IPS-NIHi7 (cell line): ENCODE results near the gene NR6A1.
"Not testable (repeated sequence)": the region's sequence is repeated elsewhere in the genome, so short reads cannot be mapped to it uniquely, and the experiment has no call there.

Experiments
- DNase-seq: peaks from one replicate; pipeline ENCODE4 v3.0.0; 2012; ENCODE audit warnings: mixed read lengths; ENCODE audit errors: extremely low spot score

Gene NR6A1

DNA sequence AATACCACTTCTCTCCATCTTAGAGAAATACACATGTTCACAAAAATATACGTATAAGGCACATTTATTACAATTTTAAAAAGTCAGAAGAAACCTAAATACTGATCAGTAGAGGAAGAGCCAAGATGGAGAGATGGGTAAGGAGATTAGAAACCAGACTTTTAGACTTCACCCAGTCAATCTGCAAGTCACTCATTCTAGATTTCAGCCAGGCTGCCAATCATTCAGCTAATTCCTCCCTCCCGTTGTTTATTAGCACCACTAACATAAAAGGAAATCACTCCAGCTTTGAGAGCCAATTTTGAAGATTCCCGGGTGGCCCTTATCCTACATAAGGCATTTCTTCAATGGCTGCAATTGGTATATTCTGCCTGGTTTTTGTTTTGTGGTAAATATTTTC lies 154.2 kb downstream of the NR6A1 start:
- no peak for DNase-seq

DNA sequence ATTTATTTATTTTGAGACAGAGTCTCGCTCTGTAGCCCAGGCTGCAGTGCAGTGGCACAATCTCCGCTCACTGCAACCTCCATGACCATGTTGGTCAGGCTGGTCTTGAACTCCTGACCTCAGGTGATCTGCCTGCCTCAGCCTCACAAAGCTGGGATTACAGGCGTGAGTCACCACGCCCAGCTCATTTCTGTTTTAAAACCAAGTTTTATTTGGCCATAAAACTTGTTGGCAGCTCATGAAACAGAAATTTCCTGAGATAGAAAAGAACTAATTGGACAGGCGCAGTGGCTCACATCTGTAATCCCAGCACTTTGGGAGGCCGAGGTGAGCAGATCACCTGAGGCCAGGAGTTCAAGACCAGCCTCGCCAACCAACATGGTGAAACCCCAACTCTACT lies 155.3 kb downstream of the NR6A1 start:
- DNase-seq: not testable (repeated sequence)

DNA sequence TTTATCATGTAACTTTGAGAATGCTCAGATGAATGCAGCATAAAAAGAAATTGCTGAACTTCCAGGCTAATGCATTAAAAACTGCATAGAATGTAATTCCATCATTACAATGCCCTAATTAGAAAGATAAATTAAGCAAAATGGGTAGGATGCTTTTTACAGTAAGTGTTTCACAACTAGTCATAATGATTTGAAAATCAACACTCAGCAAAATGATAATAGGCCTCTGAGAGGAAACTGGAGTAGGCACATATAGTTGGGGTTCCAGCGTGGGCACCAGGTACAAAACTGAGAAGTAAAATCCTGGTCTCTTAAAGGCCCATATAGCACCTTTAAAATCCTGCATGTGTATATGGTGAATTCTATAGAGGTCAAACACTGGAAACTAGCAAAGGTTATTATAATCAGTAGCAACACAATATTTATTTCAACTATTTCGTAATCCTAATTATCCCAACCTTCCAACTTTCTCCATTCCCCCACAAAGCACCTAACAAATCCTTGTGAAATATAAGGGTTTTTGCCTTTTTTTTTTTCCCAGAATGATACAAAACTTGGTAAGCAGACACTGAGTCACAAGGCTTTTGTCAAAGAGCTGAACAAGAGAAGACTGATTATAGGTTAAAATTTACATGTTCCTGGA lies 155.9 kb downstream of the NR6A1 start:
- DNase-seq: no peak

DNA sequence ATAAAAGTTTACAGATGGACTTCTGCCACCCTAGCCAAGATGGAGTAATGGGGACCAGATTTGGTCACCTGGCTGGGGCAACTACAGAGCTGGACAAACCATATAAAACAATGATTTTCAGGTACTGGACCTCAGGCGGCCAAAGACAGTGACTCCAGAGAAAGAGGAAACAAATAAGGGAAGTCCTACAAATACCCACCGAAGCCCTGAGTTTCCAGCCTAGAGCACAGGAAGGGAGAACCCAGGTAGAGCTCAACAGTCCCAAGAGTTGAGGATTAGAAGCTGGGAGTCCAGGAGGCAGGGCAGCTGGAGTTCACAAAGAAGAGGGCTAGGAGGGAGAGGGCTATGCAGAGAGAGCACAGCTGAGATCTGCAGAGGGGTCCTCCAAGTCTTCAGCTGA lies 157.3 kb downstream of the NR6A1 start:
- no peak for DNase-seq

DNA sequence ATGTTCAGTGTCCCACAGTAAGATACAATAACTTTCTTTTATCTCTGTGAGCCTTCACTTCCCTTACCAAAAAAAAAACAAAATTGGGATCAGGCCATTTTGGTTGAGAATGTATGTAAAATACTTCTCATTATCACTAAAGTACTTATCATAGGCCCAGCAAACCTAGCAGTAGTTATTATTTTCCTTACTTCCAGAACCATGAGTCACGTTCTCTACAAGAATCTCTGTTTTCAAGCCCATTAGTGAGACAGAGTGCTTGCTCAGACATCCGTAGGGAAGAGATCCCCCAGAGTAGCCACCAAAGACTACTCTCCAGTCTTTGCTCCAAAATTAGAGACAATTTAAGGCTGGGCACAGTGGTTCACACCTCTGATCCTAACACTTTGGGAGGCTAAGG lies 160.0 kb downstream of the NR6A1 start:
- no peak for DNase-seq

DNA sequence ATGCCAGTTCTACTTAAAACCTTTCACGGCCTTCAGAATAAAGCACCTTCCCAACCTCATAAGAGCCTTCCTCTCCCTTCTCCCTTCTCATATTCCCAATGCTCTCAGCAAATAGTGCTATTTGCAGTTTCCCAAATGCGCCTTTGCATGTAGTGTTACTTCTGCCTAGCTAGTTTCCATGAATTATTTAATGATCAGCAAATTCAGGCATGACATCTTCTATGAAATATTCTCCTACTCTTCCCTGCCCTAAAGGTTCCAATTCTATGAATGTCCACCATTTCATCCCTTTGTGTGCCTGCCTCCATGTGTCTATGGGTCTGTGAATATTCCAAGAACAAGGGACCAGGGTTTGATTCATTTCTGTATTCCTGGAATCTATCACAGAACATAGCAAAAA lies 165.1 kb downstream of the NR6A1 start:
- no peak for DNase-seq

DNA sequence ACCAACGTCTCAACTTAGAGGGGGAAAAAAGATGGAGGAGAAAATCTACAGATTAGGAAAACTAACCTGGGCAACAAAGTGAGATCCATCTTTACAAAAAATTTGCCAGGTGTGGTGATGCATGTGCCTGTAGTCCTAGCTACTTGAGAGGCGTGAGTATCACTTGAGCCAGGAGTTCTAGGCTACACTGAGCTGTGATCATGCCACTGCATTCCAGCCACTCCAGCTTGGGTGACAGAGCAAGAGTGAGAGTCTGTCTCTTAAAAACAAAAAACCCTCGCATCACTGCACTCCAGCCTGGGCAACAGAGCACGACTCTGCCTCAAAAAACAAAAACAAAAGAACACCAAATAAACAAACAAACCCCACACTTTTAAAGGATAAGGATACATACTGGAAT lies 165.9 kb downstream of the NR6A1 start:
- DNase-seq: no peak

DNA sequence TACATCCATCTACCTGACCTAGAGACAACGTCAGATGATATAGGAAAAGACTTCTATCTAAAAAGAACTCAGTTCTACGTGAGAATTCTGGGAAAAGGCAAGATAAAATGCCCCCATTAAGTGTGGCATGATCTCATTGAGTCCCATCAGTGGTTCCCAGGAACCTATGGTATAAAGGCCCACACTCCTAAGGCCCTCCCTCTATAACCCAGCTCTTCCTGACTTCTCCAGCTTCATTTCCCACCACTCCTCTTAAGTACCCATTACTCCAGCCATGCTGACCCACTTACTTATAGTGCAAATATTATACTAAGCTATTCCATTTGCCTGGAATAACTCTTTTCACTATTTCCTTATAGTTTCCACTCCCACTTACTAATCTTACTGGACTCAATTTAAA lies 168.5 kb downstream of the NR6A1 start:
- no peak for DNase-seq

DNA sequence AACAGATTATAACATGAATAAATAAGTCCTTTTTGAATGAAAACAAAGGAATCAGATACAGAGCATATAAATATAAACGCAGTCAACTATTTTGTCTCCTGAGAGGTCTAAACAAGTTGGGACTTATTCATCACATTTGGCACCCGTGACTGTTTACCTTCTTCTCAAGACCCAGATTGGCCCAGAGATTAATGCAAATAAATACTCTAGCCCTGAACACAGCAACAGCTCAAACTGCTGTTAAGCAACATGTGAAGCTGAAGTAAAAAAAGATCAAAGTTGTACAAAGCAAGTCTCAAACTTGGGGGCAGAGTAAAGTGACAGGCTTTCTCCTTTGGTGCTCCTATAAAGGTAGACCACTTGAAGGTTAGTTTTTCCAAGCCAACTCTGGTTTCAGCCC lies 168.9 kb downstream of the NR6A1 start:
- no peak for DNase-seq

DNA sequence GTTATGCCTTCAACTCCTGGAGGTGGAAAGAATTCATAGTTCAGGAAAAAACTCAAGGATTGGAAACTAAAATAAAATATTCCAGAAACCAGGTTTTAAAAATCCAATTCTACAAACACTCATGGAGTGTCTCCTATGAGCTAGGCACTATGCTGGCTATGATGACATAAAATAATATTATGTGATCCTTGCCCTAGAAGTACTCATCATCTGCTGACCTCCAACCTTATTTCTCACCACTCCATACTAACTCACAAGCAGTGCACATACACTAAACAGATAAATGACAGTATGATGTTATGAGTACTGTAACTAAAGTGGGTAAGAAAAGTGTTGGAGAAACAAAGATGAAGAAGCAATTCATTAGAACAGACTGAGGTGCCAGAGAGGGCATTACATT lies 170.7 kb downstream of the NR6A1 start:
- DNase-seq: no peak

DNA sequence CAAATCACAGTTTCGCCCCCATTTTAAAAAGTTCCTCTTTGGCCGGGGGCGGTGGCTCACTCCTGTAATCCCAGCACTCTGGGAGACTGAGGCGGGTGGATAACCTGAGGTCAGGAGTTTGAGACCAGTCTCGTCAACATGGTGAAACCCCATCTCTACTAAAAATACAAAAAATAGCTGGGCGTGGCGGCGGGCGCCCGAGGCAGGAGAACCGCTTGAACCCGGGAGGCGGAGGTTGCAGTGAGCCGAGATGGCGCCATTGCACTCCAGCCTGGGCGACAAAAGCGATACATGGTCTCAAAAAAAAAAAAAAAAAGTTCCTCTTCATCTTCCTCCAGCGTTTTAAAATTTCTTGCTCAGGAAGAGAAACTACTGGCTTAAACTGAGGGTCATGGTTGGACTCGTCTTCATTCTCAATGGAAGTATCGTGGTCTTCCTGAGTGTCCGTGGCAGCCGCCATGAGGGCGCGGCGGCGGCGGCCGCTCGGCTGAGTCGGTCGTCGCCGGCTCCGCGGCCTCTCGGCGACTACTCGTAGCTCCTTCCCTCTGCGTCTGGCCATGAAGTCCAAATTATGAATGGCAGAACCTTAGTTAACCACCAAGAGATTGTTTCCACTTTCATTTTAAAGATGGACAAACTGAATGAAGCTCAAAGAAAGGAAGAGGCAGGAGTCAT lies 171.9 kb downstream of the NR6A1 start:
- no peak for DNase-seq

DNA sequence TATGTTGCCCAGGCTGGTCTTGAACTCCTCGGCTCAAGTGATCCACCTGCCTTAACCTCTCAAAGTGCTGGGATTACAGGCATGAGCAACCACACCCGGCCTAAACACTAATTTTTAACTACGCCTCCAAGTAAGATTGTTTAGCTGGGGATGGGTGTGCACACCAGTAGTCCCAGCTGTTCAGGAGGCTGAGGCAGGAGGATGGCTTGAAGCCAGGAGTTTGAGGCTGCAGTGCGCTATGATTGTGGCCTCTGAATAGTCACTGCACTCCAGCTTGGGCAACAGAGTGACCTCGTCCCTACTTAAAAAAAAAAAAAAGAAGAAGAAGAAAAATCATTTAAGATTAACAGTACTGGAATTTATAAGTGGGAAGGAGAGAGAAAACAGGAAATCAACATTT lies 173.1 kb downstream of the NR6A1 start:
- no peak for DNase-seq

DNA sequence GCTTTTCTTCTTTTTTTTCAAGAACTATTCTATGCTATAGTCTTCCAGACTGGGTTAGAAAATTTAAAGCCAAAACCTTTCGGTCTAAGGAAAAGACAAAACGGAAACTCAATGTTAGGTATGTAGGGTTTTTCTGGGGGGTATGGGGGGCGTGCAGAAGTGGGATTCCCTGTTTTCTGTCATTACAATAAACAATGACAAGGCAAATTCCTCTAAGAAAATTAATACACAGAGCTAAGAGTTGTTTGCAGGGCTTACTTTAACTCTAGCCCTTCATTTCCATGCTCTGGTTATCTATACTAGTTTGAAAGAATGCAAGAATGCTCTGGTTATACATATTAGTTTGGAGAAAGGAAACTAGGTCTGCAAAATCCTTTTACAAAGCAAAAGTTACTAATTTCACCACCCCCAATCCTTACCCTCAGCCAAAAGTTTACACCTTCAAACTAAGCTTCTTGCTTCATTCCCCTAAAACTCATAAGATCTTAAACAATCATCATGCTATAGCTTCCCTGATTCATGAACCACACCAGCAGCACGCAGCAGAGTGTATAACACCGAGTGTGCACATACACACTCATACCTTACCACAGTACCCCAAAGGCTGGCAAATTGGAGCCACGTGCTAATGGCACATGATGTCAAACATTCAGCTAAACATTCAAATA lies 174.8 kb downstream of the NR6A1 start:
- no peak for DNase-seq

DNA sequence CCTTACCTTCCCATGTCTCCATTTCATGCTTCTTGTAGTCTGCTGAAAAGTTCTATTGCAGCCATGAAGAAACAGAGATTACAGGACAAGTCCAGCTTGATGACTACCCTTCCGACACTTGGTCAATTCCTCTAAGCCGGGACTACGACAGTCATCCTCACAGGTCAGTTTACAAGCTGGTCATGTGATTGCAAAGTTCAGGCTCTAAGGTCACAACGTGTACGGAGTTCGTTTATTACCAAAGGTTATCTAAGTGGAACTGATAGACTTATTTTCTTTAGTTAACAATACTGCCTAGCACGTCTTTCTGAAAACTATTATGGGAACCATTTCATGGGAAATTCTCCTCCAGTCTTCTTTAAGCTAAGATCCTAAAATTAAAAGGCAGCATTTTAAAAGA lies 175.4 kb downstream of the NR6A1 start:
- no peak for DNase-seq

DNA sequence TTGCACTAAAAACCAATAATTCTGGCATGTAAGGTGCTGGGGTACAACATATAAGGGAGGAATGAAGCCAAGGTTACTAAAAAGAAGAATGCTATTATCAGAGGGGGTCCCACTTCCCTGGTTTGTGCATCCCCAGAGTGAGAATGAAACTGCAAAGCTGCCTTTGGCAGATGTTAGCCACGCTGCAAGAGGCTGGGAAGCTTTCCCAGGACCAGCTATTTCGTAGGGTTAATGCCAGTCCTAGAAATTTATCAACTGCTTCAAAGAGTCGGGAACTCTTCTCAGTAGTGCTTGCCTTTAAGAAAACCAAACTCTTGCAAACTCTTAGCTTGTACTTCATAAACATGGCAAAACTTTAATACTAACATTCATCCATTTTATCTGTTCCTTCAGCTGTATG lies 176.4 kb downstream of the NR6A1 start:
- DNase-seq: no peak

DNA sequence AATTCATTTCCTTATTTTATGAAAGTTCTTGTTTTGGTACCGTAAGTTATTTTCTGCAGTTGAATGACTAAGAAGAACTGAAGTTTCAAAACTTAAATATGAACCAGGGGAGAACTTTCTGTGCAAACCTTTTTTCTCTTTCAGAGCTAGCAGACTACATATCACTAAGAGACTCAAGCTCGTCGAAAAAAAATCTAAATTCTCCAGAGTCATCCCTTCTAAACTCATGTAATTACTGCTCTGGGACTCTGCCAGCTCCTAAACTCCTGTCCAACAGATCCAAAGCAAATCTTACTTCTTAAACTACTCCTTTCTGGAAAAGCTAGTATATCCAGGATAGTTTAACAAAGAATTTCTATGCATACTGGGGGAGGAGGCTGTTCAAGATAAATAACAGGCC lies 176.9 kb downstream of the NR6A1 start:
- no peak for DNase-seq

DNA sequence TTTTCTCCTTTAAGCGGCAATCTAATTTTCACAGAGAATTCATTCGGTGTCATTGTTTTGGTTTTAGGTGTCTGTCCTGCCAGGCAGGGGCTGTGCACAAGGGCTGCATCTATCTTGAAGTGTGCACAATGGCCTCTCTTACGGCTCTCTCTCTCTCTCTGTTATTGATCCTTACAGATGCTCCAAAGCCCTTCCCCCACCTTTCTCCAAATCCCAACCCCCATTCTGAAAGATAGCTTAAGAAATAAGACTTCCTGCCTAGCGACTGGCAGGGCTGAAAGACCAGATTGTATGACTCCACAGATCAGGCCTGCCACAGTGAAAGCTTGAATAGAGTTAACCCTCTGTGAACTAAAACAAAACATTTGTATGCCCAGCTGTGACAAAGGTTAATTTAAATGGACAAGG lies 177.5 kb downstream of the NR6A1 start:
- DNase-seq: peak; percentile 77

DNA sequence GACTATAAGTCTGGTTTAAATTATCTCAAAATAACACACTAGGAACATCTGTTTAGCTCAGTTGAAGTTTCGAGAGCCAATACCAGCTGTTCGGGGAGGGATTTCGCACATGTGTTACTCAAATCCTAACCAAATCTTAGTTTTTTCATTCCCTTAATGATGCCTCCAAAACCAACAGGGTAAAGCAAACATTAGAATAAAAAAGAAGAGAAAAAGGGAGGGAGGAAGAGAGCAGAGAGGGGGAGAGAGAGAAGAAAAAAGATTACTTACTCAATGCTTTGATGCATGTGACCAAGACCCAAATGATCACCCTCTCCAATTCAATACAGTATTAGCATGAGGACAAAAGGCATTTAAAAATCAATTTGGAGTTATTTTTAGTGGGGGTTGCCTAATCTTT lies 177.9 kb downstream of the NR6A1 start:
- DNase-seq: no peak

DNA sequence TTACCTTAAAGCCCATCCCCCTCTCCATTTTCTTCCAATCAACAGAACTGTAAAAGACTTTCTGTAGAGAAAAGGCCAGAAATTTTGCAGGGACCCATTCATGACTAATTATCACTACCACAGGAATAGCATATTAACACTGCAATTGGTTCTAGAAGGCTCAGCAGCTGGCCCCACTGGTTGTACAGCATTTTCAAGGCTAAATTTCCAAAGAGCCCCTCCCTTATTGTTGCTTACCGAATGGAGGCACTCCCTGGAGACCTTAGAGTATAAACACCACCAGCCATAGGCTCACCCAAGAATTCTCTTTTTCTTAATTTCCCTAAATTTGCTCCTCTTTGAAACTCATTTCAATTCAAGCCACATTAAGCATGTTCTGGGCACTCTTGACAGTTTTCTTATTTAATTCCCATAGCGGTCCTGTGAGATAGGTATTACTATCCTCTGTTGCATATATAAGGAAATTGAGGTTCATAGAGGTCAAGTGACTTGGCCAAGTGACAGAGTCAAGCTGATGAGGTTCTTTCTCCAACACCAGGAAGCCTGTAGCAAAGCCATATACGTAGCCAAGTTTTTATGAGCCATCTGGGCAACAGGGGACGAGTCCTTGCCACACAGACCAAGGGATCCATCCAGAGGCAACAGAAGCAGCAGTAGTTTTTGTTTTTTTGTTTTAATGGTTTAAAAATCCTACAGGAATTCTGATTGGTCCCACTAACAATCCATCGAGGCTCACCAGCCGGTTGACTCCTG lies 180.0 kb downstream of the NR6A1 start:
- DNase-seq: no peak

DNA sequence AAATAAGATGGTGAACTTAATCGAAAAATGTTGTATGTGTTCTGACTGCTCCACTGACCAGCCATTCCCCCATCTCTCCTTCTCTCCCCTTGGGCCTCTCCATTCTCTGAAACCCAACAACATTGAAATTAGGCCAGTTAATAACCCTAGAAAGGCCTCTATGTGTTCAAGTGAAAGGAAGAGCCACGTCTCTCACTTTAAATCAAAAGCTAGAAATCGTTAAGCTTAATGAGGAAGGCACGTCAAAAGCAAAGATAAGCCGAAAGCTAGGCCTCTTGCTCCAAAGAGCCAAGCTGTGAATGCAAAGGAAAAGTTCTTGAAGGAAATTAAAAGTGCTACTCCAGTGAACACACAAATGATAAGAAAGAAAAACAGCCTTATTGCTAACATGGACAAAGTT lies 186.5 kb downstream of the NR6A1 start:
- DNase-seq: no peak

DNA sequence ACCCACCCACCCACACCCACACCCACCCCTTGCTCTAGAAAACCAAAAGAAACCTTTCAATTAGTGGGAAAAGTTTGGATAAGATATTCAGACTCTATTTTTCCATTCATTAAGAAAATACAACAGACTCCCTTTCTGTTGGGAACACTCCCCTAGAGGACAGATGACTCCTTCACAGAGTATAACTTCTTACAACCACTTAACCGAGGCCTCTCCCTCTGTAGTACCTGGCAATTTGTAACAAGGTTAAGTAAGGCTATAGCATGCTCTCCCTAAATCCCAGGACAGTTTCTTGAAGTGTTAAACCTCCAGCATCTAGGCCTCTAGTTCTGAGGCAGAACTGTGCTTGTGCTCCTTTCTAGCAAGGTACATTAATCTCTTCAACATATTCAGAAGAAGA lies 188.0 kb downstream of the NR6A1 start:
- DNase-seq: no peak

DNA sequence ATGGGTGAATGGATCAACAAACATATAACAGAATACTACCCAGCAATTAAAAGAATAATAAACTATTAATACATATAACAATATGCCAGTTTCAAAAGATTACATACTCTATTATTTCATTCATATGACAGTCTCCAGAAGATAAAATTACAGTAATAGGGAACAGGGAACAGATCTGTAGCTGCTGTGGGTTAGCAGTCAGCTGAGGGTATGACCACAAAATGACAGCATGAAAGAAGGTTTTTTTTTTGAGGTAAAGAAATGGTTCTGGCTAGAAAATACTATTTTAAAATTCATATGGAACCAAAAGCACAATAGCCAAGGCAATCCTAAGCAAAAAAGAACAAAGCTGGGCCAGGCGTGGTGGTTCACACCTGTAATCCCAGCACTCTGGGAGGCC lies 190.9 kb downstream of the NR6A1 start:
- DNase-seq: no peak

DNA sequence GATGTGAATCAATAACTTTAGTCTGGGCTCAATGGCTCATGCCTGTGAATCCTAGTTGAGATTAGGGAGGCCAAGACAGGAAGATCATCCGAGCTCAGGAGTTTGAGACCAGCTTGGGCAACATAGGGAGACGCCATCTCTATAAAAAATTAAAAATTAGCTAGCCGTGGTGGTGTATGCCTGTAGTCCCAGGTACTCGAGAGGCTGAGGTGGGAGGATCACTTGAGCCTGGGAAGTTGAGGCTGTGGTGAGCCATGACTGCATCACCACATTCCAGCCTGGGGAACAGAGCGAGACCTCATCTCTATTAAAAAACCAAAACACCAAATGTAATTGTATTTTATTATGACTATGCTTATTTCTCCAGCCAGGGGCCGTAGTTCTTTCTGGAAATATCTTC lies 194.4 kb downstream of the NR6A1 start:
- DNase-seq: no peak
